ENCODE measurements around the gene KDM4C.

DNA sequence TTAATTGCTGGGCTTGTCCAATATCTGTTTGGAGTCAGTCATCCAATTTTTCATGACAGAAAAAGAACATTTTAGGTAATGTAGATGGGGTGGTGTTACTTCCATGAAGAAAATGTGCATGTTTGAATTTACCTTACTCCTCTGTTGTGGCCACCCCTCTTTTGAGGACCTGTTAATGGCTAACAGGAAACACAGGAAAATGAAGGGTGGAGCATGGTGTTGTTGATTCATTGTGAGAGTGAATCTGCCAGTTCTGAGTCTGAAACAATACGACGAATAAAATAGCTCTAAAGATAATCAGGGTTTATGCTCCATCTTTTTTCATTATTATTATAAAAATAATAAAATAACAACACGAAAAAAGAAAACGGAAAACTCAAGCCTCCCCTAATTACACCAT, 335.3 kb downstream of the KDM4C start:
- TF ChIP-seq, protein P1, sequence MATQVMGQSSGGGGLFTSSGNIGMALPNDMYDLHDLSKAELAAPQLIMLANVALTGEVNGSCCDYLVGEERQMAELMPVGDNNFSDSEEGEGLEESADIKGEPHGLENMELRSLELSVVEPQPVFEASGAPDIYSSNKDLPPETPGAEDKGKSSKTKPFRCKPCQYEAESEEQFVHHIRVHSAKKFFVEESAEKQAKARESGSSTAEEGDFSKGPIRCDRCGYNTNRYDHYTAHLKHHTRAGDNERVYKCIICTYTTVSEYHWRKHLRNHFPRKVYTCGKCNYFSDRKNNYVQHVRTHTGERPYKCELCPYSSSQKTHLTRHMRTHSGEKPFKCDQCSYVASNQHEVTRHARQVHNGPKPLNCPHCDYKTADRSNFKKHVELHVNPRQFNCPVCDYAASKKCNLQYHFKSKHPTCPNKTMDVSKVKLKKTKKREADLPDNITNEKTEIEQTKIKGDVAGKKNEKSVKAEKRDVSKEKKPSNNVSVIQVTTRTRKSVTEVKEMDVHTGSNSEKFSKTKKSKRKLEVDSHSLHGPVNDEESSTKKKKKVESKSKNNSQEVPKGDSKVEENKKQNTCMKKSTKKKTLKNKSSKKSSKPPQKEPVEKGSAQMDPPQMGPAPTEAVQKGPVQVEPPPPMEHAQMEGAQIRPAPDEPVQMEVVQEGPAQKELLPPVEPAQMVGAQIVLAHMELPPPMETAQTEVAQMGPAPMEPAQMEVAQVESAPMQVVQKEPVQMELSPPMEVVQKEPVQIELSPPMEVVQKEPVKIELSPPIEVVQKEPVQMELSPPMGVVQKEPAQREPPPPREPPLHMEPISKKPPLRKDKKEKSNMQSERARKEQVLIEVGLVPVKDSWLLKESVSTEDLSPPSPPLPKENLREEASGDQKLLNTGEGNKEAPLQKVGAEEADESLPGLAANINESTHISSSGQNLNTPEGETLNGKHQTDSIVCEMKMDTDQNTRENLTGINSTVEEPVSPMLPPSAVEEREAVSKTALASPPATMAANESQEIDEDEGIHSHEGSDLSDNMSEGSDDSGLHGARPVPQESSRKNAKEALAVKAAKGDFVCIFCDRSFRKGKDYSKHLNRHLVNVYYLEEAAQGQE (IDR thresholded peaks at IDR 0.05; ENCODE audit: insufficient read depth in 1 of 2, low read depth in 2 of 2, low read length in 1 of 2): no peak
- no peak for TF ChIP-seq POLR2AphosphoS5 (IDR thresholded peaks at IDR 0.05; ENCODE audit: low read depth, low read length)
